ENCODE measurements around the gene RIPK1. TPM values are rescaled to one million over a fixed set of nuclear protein-coding genes. Genes with fewer than 3 reads are reported as not detected.

RIPK1 gene
- total and polyA plus RNA-seq, 9 of the 15 experiments (the other 6 are each of a cell fraction or from before 2014, with no cell fraction given) = 3.8 to 24.9 (median 17.7) TPM

- Histone ChIP-seq H3K9me3 (replicated peaks; ENCODE audit: control insufficient read depth, insufficient read depth, low read depth, low read length) (no peaks in the 10 kb centered on the region), H3K79me2 (ENCODE audit: control insufficient read depth, insufficient read depth, low read length) (no peaks in the 10 kb centered on the region), H3K36me3 (ENCODE audit: control insufficient read depth, insufficient read depth, low read length) (no peaks in the 10 kb centered on the region), H3K9ac (ENCODE audit: insufficient read depth in 1 of 2, low read depth in 2 of 2, low read length in 2 of 2) (peak overlapping the region in 1 of 2 experiments; percentile 54; a peak in 2 of 4 replicates), H3K4me3 (no peak overlapping the region), H3K27ac (ENCODE audit: extremely low read depth, low read depth, low read length) (no peak overlapping the region), H3K4me2 (ENCODE audit: insufficient read depth, low read length) (no peak overlapping the region), H3K4me1 (replicated peaks in 1 of 2; ENCODE audit: control insufficient read depth in 2 of 2, insufficient read depth in 2 of 2, low read length in 2 of 2) (peaks cover 0 to 12% of the 10 kb centered on the region in 2 experiments; a peak in 3 of 5 replicates), H2AFZ (ENCODE audit: low read depth, low read length) (no peak overlapping the region), H3K9me1 (ENCODE audit: control insufficient read depth, insufficient read depth, low read length) (no peaks in the 10 kb centered on the region), H3K27me3 (ENCODE audit: control insufficient read depth in 2 of 2, insufficient read depth in 2 of 2, low read length in 2 of 2) (no peaks in the 10 kb centered on the region), H4K20me1 (replicated peaks; ENCODE audit: control insufficient read depth, insufficient read depth, low read length) (no peaks in the 10 kb centered on the region)
- 82% methylated on average over 15 of the region's 15 CpGs for WGBS (ENCODE audit: insufficient coverage, low coverage, missing lambda C conversion rate)
- intact Hi-C loops (cut with micrococcal nuclease) = no loop called here
- POLR2A ChIA-PET = interaction anchor here (0.7 to 1.3 kb wide), 3 partner anchors 45 to 1238 kb away, joined by 3 to 4 read pairs (median 3); no protein-coding TSS in a partner anchor
- in situ Hi-C loops (cut with MboI) = no loop called here
- ATAC-seq (no peak), DNase-seq (ENCODE audit: extremely low read depth in 1 of 4, low spot score in 3 of 4) (no peak), FAIRE-seq (no peak)
- BruUV-seq (replicated peaks) = no TSS peak
- TF ChIP-seq POLR2G (IDR thresholded peaks at IDR 0.05; ENCODE audit: low read depth, low read length) = 0 out of 2 replicates have a peak, but pooled peaks have one; percentile 21
- no peak for TF ChIP-seq PREB (CRISPR knock-in tag; IDR thresholded peaks at IDR 0.05)
- no peak for TF ChIP-seq TARDBP (IDR thresholded peaks at IDR 0.05)
- TF ChIP-seq VEZF1 (CRISPR knock-in tag; IDR thresholded peaks at IDR 0.05) = no peak
- CTCF ChIA-PET (ENCODE audit: low intra/inter-chr PET ratio) = no interaction called here
Measured at GRCh38 chr6:3131695-3132094, 63.4 kb downstream of the RIPK1 start.
